B cell (primary cell): Measurements from ENCODE around the gene ABHD14A. TPM values are rescaled to one million over a fixed set of nuclear protein-coding genes. Genes with fewer than 3 reads are reported as not detected.

Source experiments
- ATAC-seq: fragments of 200-7000 bp; cut with Tn5 transposase; one replicate; pipeline ENCODE4 v1.10.0; 2021; ENCODE audit warnings: low read depth, mild to moderate bottlenecking, moderate number of reproducible peaks, moderate library complexity
- CTCF ChIA-PET: fragments of 350-600 bp; sonication (Branson Sonifier 250); formaldehyde crosslinking; loops from one replicate; lab custom pipeline; 2021; ENCODE audit warnings: antibody characterized with exemption, inconsistent platforms; lab: Charles Lee
- POLR2A ChIA-PET: fragments of 350-600 bp; sonication (Branson Sonifier 250); formaldehyde crosslinking; loops from one replicate; lab custom pipeline; 2021; ENCODE audit warnings: antibody characterized with exemption; lab: Charles Lee
- DNase-seq: peaks from one replicate; pipeline ENCODE4 v3.0.0; 2013
- H2AFZ ChIP-seq: 2 replicates; pipeline ENCODE4 v1.6.1; 2012; ENCODE audit warnings: mild to moderate bottlenecking, low read depth, low read length; ENCODE audit not compliant: insufficient read depth, poor library complexity, severe bottlenecking
- H3K27ac ChIP-seq, 2 donors: 1 replicate in 1 of 2; 2 replicates in 1 of 2; pipeline ENCODE4 v1.5.1; 2012 to 2013; ENCODE audit warnings: low read length in 2 of 2, mild to moderate bottlenecking in 2 of 2, moderate library complexity in 1 of 2
- H3K27me3 ChIP-seq, 4 experiments: fragments of 200-600 bp in 1 of 4; sonication (generic) in 1 of 4; replicated peaks in 1 of 4; 1 replicate in 2 of 4; 2 replicates in 2 of 4; pipeline versions ENCODE4 v1.6.1 to v1.7.0; 2013 to 2016; ENCODE audit warnings: low read length in 3 of 4, mild to moderate bottlenecking in 2 of 4, mixed read lengths in 1 of 4, moderate library complexity in 1 of 4; ENCODE audit not compliant: insufficient read depth in 4 of 4, control insufficient read depth in 3 of 4; ENCODE audit errors: control extremely low read depth in 1 of 4
- H3K36me3 ChIP-seq, 2 experiments: replicated peaks in 1 of 2; 1 replicate in 1 of 2; 2 replicates in 1 of 2; pipeline versions ENCODE4 v1.6.1 to v1.7.1; 2013; ENCODE audit warnings: low read length in 1 of 2; ENCODE audit not compliant: insufficient read depth in 2 of 2, control insufficient read depth in 1 of 2; ENCODE audit errors: control extremely low read depth in 1 of 2, extremely low read depth in 1 of 2
- H3K4me1 ChIP-seq, 2 donors: fragments of 200-600 bp in 1 of 2; sonication (generic) in 1 of 2; 1 replicate in 1 of 2; 2 replicates in 1 of 2; pipeline versions ENCODE4 v1.5.1 to v1.6.1; 2013 to 2017; ENCODE audit warnings: low read length in 2 of 2; ENCODE audit not compliant: control insufficient read depth in 2 of 2, insufficient read depth in 2 of 2
- H3K4me2 ChIP-seq: replicated peaks from 2 replicates; pipeline ENCODE3; 2012; ENCODE audit warnings: mild to moderate bottlenecking, low read depth, low read length; ENCODE audit not compliant: poor library complexity, severe bottlenecking
- H3K4me3 ChIP-seq, 5 experiments: fragments of 200-600 bp in 1 of 5; sonication (generic) in 1 of 5; 1 replicate in 3 of 5; 2 replicates in 2 of 5; pipeline versions ENCODE4 v1.5.1 to v1.7.0; 2011 to 2016; ENCODE audit warnings: low read length in 4 of 5, mild to moderate bottlenecking in 4 of 5, low read depth in 2 of 5, control low read depth in 1 of 5, moderate library complexity in 1 of 5; ENCODE audit not compliant: insufficient read depth in 1 of 5; ENCODE audit errors: control extremely low read depth in 1 of 5, extremely low read depth in 1 of 5
- H3K79me2 ChIP-seq: fragments of 200-600 bp; sonication (generic); one replicate; pipeline ENCODE4 v1.6.0; 2016; ENCODE audit warnings: low read length; ENCODE audit not compliant: control insufficient read depth, insufficient read depth
- H3K9ac ChIP-seq: fragments of 200-600 bp; sonication (generic); 2 replicates; pipeline ENCODE4 v1.6.1; 2017; ENCODE audit warnings: mild to moderate bottlenecking, low read length, moderate library complexity
- H3K9me3 ChIP-seq, 3 donors: one replicate each; pipeline versions ENCODE4 v1.6.1 to v1.7.1; 2013; ENCODE audit warnings: low read length in 2 of 3; ENCODE audit not compliant: control insufficient read depth in 2 of 3, insufficient read depth in 1 of 3; ENCODE audit errors: control extremely low read depth in 1 of 3
- H4K20me1 ChIP-seq: 2 replicates; pipeline ENCODE4 v1.6.0; 2012; ENCODE audit warnings: mild to moderate bottlenecking, low read length; ENCODE audit not compliant: insufficient read depth, control insufficient read depth, poor library complexity, severe bottlenecking
- H3K27ac Mint-ChIP-seq: one replicate; pipeline ENCODE4 v1.8.0; 2021; ENCODE audit warnings: mixed read lengths
- H3K27me3 Mint-ChIP-seq: one replicate; pipeline ENCODE4 v1.8.0; 2021; ENCODE audit warnings: mixed read lengths
- H3K4me1 Mint-ChIP-seq: one replicate; pipeline ENCODE4 v1.8.0; 2021; ENCODE audit warnings: mixed read lengths
- H3K4me3 Mint-ChIP-seq: one replicate; pipeline ENCODE4 v1.8.0; 2021; ENCODE audit warnings: mixed read lengths
- H3K9me3 Mint-ChIP-seq: one replicate; pipeline ENCODE4 v1.8.0; 2022; ENCODE audit warnings: mixed read lengths; ENCODE audit not compliant: insufficient read depth
- EZH2 ChIP-seq: IDR thresholded peaks from 2 replicates; pipeline ENCODE4 v1.6.1; 2012; ENCODE audit warnings: borderline replicate concordance, low read depth, mild to moderate bottlenecking, moderate library complexity, low read length; ENCODE audit not compliant: insufficient read depth, poor library complexity, severe bottlenecking
- WGBS: methylation state at CpG from one replicate; pipeline ENCODE4 v1.1.5; 2013; ENCODE audit warnings: missing lambda C conversion rate; ENCODE audit not compliant: insufficient coverage; 5-methylcytosine and 5-hydroxymethylcytosine counted together
- intact Hi-C: fragments of 100-400 bp; cut with micrococcal nuclease; formaldehyde crosslinking; loops from one replicate; pipeline ENCODE4 v1.10.0; 2022
- polyA plus RNA-seq: library from polyadenylated mRNA; depleted of rRNA; stranded (reverse); fragments of >200 nt; gene quantifications from 2 replicates; pipeline ENCODE4 v1.2.3, GENCODE V29; 2012
- small RNA-seq: library from RNA; depleted of rRNA; stranded (forward); fragments of <200 nt; gene quantifications from one replicate; pipeline ENCODE3, GENCODE V24; 2012; ENCODE audit warnings: low replicate concordance, low read depth; ENCODE audit not compliant: insufficient read length
- total RNA-seq, 2 donors: library from RNA; stranded (reverse); fragments of 120-200 nt in 1 of 2; gene quantifications; 1 replicate in 1 of 2; 2 replicates in 1 of 2; pipeline versions ENCODE4 v1.2.3 to v1.2.4, GENCODE V29; 2013 to 2022
- TF ChIP-seq, protein P1 (sequence below): fragments of 200-600 bp; IDR thresholded peaks from one replicate; pipeline ENCODE4 v1.8.0; 2022; ENCODE audit warnings: antibody characterized with exemption, mild to moderate bottlenecking

The ABHD14A gene
- total and polyA plus RNA-seq, 2 donors (not counting 1 experiment from before 2014, with no cell fraction given), result 11.9 to 28.8 TPM

DNA sequence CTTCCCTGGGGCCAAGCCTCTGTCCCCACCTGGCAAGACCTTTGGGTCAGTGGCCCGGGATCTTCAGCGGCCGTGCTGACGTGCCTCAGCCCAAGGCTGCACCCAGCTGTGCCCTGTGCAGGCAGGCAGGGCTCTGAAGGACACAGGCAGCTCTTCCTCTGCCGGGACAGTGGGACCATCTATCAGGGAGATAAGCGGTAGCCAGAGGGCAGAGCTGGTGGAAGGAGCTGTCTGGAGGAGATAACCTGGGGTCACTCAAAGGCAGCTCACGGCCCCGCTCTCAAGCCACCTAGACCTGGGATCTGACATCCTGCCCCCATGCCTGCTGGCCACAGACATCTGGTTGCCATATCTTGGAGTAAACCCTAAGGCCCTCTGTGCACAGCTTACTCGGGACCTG, 54.2 kb downstream of the ABHD14A start:
- TF ChIP-seq EZH2, result no peak
- TF ChIP-seq, protein P1, sequence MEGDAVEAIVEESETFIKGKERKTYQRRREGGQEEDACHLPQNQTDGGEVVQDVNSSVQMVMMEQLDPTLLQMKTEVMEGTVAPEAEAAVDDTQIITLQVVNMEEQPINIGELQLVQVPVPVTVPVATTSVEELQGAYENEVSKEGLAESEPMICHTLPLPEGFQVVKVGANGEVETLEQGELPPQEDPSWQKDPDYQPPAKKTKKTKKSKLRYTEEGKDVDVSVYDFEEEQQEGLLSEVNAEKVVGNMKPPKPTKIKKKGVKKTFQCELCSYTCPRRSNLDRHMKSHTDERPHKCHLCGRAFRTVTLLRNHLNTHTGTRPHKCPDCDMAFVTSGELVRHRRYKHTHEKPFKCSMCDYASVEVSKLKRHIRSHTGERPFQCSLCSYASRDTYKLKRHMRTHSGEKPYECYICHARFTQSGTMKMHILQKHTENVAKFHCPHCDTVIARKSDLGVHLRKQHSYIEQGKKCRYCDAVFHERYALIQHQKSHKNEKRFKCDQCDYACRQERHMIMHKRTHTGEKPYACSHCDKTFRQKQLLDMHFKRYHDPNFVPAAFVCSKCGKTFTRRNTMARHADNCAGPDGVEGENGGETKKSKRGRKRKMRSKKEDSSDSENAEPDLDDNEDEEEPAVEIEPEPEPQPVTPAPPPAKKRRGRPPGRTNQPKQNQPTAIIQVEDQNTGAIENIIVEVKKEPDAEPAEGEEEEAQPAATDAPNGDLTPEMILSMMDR, result no peak
- POLR2A ChIA-PET, result no interaction called here
- no peak for ATAC-seq

DNA sequence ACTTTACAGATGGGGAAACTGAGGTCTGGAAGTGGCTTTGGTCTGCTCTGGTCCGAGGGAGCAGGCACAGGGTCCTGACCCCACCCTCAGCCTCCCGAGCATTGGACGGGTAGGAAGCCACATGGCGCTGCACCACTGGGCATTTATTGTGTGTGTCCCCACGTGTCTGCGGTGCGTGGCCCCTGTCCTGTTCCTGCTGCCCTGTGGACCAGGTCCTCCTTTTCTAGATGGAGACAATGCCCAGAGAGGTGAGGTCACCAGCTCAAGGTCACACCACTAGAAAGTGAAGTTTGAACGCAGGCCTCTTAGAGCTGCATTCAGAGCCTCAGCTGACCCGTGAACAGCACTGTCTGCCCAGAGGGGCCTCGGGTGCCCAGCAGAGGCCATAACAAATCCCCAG, 54.7 kb downstream of the ABHD14A start:
- Mint-ChIP-seq H3K27ac (no peak overlapping the region), H3K4me1 (peaks cover 4% of the 10 kb centered on the region), H3K4me3 (no peak overlapping the region), H3K27me3 (peaks cover 4% of the 10 kb centered on the region), H3K9me3 (no peaks in the 10 kb centered on the region)
- Histone ChIP-seq H3K4me2 (no peak overlapping the region), H3K4me3 (no peak overlapping the region), H3K36me3 (no peaks in the 10 kb centered on the region), H4K20me1 (no peaks in the 10 kb centered on the region), H3K9me3 (no peaks in the 10 kb centered on the region), H3K4me1 (no peaks in the 10 kb centered on the region), H3K9ac (no peak overlapping the region), H3K27ac (no peak overlapping the region), H3K27me3 (no peaks in the 10 kb centered on the region), H2AFZ (no peak overlapping the region), H3K79me2 (no peaks in the 10 kb centered on the region)
- 88% methylated on average over 10 of the region's 10 CpGs for WGBS
- CTCF ChIA-PET, result no interaction called here
- TF ChIP-seq, protein P1, result no peak
- no peak for TF ChIP-seq EZH2
- intact Hi-C loops, result no loop called here
- POLR2A ChIA-PET, result no interaction called here
- DNase-seq, result no peak
- no peak for ATAC-seq

More for the DNA sequence above, 54.2 kb downstream of the ABHD14A start:
- Mint-ChIP-seq H3K9me3 (no peaks in the 10 kb centered on the region), H3K4me1 (peaks cover 9% of the 10 kb centered on the region), H3K27me3 (peaks cover 4% of the 10 kb centered on the region), H3K27ac (no peak overlapping the region), H3K4me3 (no peak overlapping the region)
- H3K27ac ChIP-seq, result no peak overlapping the region
- CTCF ChIA-PET, result no interaction called here
- 91% methylated on average over 9 of the region's 9 CpGs for WGBS
- no peaks in the 10 kb centered on the region for H3K36me3 ChIP-seq
- no peak overlapping the region for H3K4me3 ChIP-seq
- no peak for DNase-seq
- H3K9me3 ChIP-seq, result no peaks in the 10 kb centered on the region
- H4K20me1 ChIP-seq, result no peaks in the 10 kb centered on the region
- H3K4me2 ChIP-seq, result no peak overlapping the region
- peaks cover 4% of the 10 kb centered on the region in 2 donors for H3K4me1 ChIP-seq
- intact Hi-C loops, result no loop called here
- no peak overlapping the region for H3K9ac ChIP-seq
- no peaks in the 10 kb centered on the region for H3K79me2 ChIP-seq
- H3K27me3 ChIP-seq, result no peaks in the 10 kb centered on the region
- no peak overlapping the region for H2AFZ ChIP-seq

Small RNA genes lying within 50 kb of the gene (small RNA-seq; reads per million reads assigned to genes)
- gene AC115284.1, result not detected

Other genes starting within 250 kb of the ABHD14A start
- not detected in 2 replicates for gene IQCF6, start 195.8 kb upstream of the ABHD14A start, total RNA-seq
- gene IQCF6, start 195.8 kb upstream of the ABHD14A start, polyA plus RNA-seq, result not detected in 2 replicates
- not detected in 2 replicates for gene IQCF2, start 113.4 kb upstream of the ABHD14A start, total RNA-seq
- gene IQCF2, start 113.4 kb upstream of the ABHD14A start, polyA plus RNA-seq, result not detected in 2 replicates
- gene IQCF5, start 99.5 kb upstream of the ABHD14A start, total RNA-seq, result not detected in 2 replicates
- gene IQCF5, start 99.5 kb upstream of the ABHD14A start, polyA plus RNA-seq, result not detected in 2 replicates
- gene IQCF1, start 71.7 kb upstream of the ABHD14A start, total RNA-seq, result not detected in 2 replicates
- not detected in 2 replicates for gene IQCF1, start 71.7 kb upstream of the ABHD14A start, polyA plus RNA-seq
- 16.7 and 16.9 TPM in 2 replicates for gene RRP9, start 33.2 kb upstream of the ABHD14A start, total RNA-seq
- 19.8 and 21.9 TPM in 2 replicates for gene RRP9, start 33.2 kb upstream of the ABHD14A start, polyA plus RNA-seq
- 17.3 and 17.7 TPM in 2 replicates for gene PARP3, start 32.7 kb upstream of the ABHD14A start, total RNA-seq
- gene PARP3, start 32.7 kb upstream of the ABHD14A start, polyA plus RNA-seq, result 20.3 and 29.7 TPM in 2 replicates
- not detected in 2 replicates for gene GPR62, start 19.7 kb upstream of the ABHD14A start, total RNA-seq
- gene GPR62, start 19.7 kb upstream of the ABHD14A start, polyA plus RNA-seq, result not detected in 2 replicates
- gene PCBP4, start 7.6 kb upstream of the ABHD14A start, total RNA-seq, result 15.3 TPM in 2 replicates
- gene PCBP4, start 7.6 kb upstream of the ABHD14A start, polyA plus RNA-seq, result 17.7 and 25.6 TPM in 2 replicates
- gene ABHD14B, start 1.0 kb upstream of the ABHD14A start, total RNA-seq, result 68.7 and 73.9 TPM in 2 replicates
- gene ABHD14B, start 1.0 kb upstream of the ABHD14A start, polyA plus RNA-seq, result 50.5 and 62.8 TPM in 2 replicates
- 11.6 and 14.6 TPM in 2 replicates for gene ACY1, start 8.5 kb downstream of the ABHD14A start, total RNA-seq
- gene ACY1, start 8.5 kb downstream of the ABHD14A start, polyA plus RNA-seq, result 26.2 and 26.6 TPM in 2 replicates
- 1,460 and 1,552 TPM in 2 replicates for gene RPL29, start 20.8 kb downstream of the ABHD14A start, total RNA-seq
- gene RPL29, start 20.8 kb downstream of the ABHD14A start, polyA plus RNA-seq, result 2,693 and 3,787 TPM in 2 replicates
- gene DUSP7, start 81.5 kb downstream of the ABHD14A start, total RNA-seq, result 6.9 TPM in 2 replicates
- 2.9 and 5.1 TPM in 2 replicates for gene DUSP7, start 81.5 kb downstream of the ABHD14A start, polyA plus RNA-seq
- 2.4 and 2.8 TPM in 2 replicates for gene POC1A, start 179.4 kb downstream of the ABHD14A start, total RNA-seq
- 1.4 and 1.7 TPM in 2 replicates for gene POC1A, start 179.4 kb downstream of the ABHD14A start, polyA plus RNA-seq
- 26.1 and 28.3 TPM in 2 replicates for gene ALAS1, start 223.1 kb downstream of the ABHD14A start, total RNA-seq
- 18.9 and 30.2 TPM in 2 replicates for gene ALAS1, start 223.1 kb downstream of the ABHD14A start, polyA plus RNA-seq